NT2/D1 (cell line): Measurements from ENCODE around the gene SPRYD3.

ENCODE experiments used
- DNase-seq: peaks from one replicate; pipeline ENCODE4 v3.0.0-alpha.2; 2011; ENCODE audit warnings: low read depth, low spot score
- H3K27me3 ChIP-seq: 2 replicates; pipeline ENCODE4 v1.6.0; 2011; ENCODE audit warnings: mild to moderate bottlenecking; ENCODE audit not compliant: insufficient read length, insufficient read depth
- H3K36me3 ChIP-seq: 2 replicates; pipeline ENCODE4 v1.6.1; 2011; ENCODE audit warnings: mild to moderate bottlenecking, low read length, mixed read lengths; ENCODE audit not compliant: insufficient read depth, insufficient read length
- H3K4me1 ChIP-seq: 2 replicates; pipeline ENCODE4 v1.5.1; 2011; ENCODE audit not compliant: insufficient read depth, insufficient read length
- H3K4me3 ChIP-seq: 2 replicates; pipeline ENCODE4 v1.5.1; 2011; ENCODE audit warnings: low read depth; ENCODE audit not compliant: insufficient read length
- H3K9ac ChIP-seq: 2 replicates; pipeline ENCODE4 v1.6.0; 2011; ENCODE audit warnings: low read depth; ENCODE audit not compliant: insufficient read length
- H3K9me3 ChIP-seq: 2 replicates; pipeline ENCODE4 v1.5.1; 2011; ENCODE audit warnings: mild to moderate bottlenecking, low read length; ENCODE audit not compliant: insufficient read depth
- SUZ12 ChIP-seq: IDR thresholded peaks from 2 replicates; pipeline ENCODE4 v1.6.1; 2011; ENCODE audit not compliant: insufficient read length, insufficient read depth; ENCODE audit errors: extremely low read depth
- YY1 ChIP-seq: IDR thresholded peaks from 2 replicates; pipeline ENCODE4 v1.6.1; 2011; ENCODE audit not compliant: insufficient read length, insufficient read depth
- ZNF274 ChIP-seq: IDR thresholded peaks from 2 replicates; pipeline ENCODE4 v1.6.1; 2011; ENCODE audit warnings: mild to moderate bottlenecking, low read depth, low read length

SPRYD3 gene

DNA sequence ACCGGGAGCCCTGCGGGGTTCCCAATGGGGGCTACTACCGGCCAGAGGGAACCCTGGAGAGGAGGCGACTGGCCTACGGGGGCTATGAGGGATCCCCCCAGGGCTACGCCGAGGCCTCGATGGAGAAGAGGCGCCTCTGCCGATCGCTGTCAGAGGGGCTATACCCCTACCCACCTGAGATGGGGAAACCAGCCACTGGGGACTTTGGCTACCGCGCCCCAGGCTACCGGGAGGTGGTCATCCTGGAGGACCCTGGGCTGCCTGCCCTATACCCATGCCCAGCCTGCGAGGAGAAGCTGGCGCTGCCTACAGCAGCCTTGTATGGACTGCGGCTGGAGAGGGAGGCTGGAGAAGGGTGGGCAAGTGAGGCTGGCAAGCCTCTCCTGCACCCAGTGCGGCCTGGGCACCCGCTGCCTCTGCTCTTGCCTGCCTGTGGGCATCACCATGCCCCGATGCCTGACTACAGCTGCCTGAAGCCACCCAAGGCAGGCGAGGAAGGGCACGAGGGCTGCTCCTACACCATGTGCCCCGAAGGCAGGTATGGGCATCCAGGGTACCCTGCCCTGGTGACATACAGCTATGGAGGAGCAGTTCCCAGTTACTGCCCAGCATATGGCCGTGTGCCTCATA is 19.6 kb downstream of the SPRYD3 start:
- TF ChIP-seq ZNF274 (no peak), YY1 (no peak), SUZ12 (no peak)
- Histone ChIP-seq H3K4me3 (no peak overlapping the region), H3K9me3 (no peaks in the 10 kb centered on the region), H3K27me3 (peaks cover 10% of the 10 kb centered on the region), H3K36me3 (peaks cover 5% of the 10 kb centered on the region), H3K9ac (no peak overlapping the region), H3K4me1 (peaks cover 6% of the 10 kb centered on the region)
- no peak for DNase-seq

- no peak for DNase-seq
- peaks cover 10% of the 10 kb centered on the region for H3K27me3 ChIP-seq
- no peak overlapping the region for H3K4me3 ChIP-seq
- no peak overlapping the region for H3K9ac ChIP-seq
- peaks cover 6% of the 10 kb centered on the region for H3K4me1 ChIP-seq
- peaks cover 2% of the 10 kb centered on the region for H3K36me3 ChIP-seq
- no peaks in the 10 kb centered on the region for H3K9me3 ChIP-seq
- TF ChIP-seq ZNF274 (no peak), YY1 (no peak), SUZ12 (no peak)
These were observed 20.3 kb downstream of the SPRYD3 start for GRCh38 chr12:53058674-53059433.

DNA sequence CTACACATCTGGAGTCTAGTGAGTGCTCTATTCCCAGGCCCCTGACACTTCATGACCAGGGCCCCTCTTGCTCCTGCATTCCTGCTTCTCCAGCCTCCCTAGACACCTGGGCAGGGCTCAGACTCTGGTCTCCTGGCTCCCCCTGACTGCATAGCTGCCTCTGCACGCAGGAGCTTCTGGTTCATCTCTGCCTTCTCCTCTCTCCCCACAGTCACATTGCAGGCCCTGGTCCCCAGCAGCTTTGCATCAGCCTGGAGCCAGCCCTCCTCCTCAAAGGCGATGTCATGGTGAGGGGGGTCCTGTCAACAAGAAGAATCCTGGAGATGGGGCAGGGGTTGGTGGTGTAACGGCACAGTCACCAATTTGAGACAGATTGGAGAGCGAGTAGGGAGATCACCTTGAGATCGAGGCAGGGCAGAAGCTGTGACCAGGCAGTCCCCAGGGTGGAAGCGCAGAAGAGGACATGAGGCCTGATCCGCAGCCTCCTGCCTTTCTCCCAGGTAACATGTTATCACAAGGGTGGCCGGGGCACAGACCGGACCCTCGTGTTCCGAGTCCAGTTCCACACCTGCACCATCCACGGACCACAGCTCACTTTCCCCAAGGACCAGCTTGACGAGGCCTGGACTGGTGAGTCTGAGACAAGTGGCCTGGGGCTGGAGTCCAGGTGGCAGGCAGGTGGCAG is 21.2 kb downstream of the SPRYD3 start:
- no peak for TF ChIP-seq ZNF274
- no peak for TF ChIP-seq YY1
- no peak for TF ChIP-seq SUZ12
- H3K27me3 ChIP-seq, result peaks cover 10% of the 10 kb centered on the region
- H3K9ac ChIP-seq, result no peak overlapping the region
- H3K36me3 ChIP-seq, result no peaks in the 10 kb centered on the region
- no peak overlapping the region for H3K4me3 ChIP-seq
- H3K4me1 ChIP-seq, result peaks cover 9% of the 10 kb centered on the region
- no peak for DNase-seq
- H3K9me3 ChIP-seq, result no peaks in the 10 kb centered on the region

DNA sequence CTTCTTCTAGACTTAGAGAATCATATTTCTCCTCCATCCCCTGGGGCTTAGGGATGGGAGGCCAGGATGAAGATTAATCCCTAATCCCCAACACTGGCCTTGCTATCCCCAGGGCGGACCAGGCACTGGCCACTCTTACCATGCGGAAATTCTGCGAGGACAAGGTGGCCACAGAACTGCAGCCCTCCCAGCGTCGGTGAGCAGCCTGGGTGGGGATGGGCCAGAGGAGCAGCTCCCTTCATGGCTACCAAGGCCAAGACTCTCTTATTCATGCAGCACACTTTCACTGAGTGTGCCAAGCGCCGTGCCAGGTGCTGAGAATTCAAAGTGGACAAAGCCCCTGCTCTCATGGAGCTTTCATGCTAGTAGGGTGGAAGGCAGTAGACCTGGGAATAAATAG is 22.3 kb downstream of the SPRYD3 start:
- DNase-seq, result no peak
- no peak for TF ChIP-seq ZNF274
- TF ChIP-seq YY1, result no peak
- TF ChIP-seq SUZ12, result no peak
- no peaks in the 10 kb centered on the region for H3K9me3 ChIP-seq
- peaks cover 10% of the 10 kb centered on the region for H3K27me3 ChIP-seq
- H3K4me1 ChIP-seq, result peaks cover 9% of the 10 kb centered on the region
- no peak overlapping the region for H3K9ac ChIP-seq
- H3K4me3 ChIP-seq, result no peak overlapping the region
- H3K36me3 ChIP-seq, result peaks cover 3% of the 10 kb centered on the region

GRCh38 chr12:53056296-53056695 is 22.9 kb downstream of the SPRYD3 start:
- Histone ChIP-seq H3K9me3 (no peaks in the 10 kb centered on the region), H3K27me3 (peaks cover 10% of the 10 kb centered on the region)
- no peak for TF ChIP-seq YY1
- TF ChIP-seq SUZ12, result no peak
- TF ChIP-seq ZNF274, result no peak

GRCh38 chr12:53055471-53056266 is 23.5 kb downstream of the SPRYD3 start:
- Histone ChIP-seq H3K4me1 (peaks cover 20% of the 10 kb centered on the region), H3K4me3 (no peak overlapping the region), H3K9me3 (no peaks in the 10 kb centered on the region), H3K27me3 (peaks cover 10% of the 10 kb centered on the region), H3K9ac (no peak overlapping the region), H3K36me3 (peaks cover 8% of the 10 kb centered on the region)
- TF ChIP-seq SUZ12 (no peak), ZNF274 (no peak), YY1 (no peak)
- DNase-seq, result no peak

More at GRCh38 chr12:53056296-53056695, 22.9 kb downstream of the SPRYD3 start:
- DNase-seq, result no peak
- peaks cover 8% of the 10 kb centered on the region for H3K36me3 ChIP-seq
- H3K4me3 ChIP-seq, result no peak overlapping the region
- no peak overlapping the region for H3K9ac ChIP-seq
- peaks cover 14% of the 10 kb centered on the region for H3K4me1 ChIP-seq
